GM12878 (cell line): ENCODE results near the gene TEKT2. TPM values are rescaled to one million over a fixed set of nuclear protein-coding genes. Genes with fewer than 3 reads are reported as not detected.

Experiments used
- ATAC-seq: fragments of 200-7000 bp; cut with Tn5 transposase; 3 replicates; pipeline ENCODE4 v1.9.1; 2020; ENCODE audit warnings: mild to moderate bottlenecking, moderate library complexity
- BruUV-seq: library from RNA; stranded (reverse); fragments of 400-500 nt; replicated peaks from 2 replicates; lab custom pipeline; 2021; lab: Mats Ljungman, UMichigan
- CTCF ChIA-PET: fragments of 300-600 bp; sonication (Branson Sonifier 250); formaldehyde crosslinking; extraction: SDS; loops from one replicate; lab custom pipeline; 2021; ENCODE audit warnings: inconsistent platforms; lab: Yijun Ruan, JAX
- POLR2A ChIA-PET: fragments of 350-600 bp; formaldehyde crosslinking; extraction: SDS; loops from one replicate; lab custom pipeline; 2021; ENCODE audit warnings: inconsistent platforms; lab: Charles Lee
- RAD21 ChIA-PET: fragments of 300-600 bp; sonication (Branson Sonifier 250); formaldehyde crosslinking; loops from one replicate; lab custom pipeline; 2023; ENCODE audit warnings: antibody characterized with exemption; ENCODE audit not compliant: unreplicated experiment; lab: Charles Lee
- SMC1A ChIA-PET: fragments of 300-600 bp; sonication (Branson Sonifier 250); formaldehyde crosslinking; loops from one replicate; lab custom pipeline; 2023; ENCODE audit not compliant: unreplicated experiment, uncharacterized antibody; lab: Charles Lee
- DNase-seq: peaks from one replicate; pipeline ENCODE4 v3.0.0-alpha.2; 2011; ENCODE audit warnings: low read depth, low spot score
- FAIRE-seq: peaks from 3 replicates; lab custom pipeline; 2011; peaks lifted over from hg19 to GRCh38; lab: Jason Lieb, UNC
- H2AFZ ChIP-seq: 2 replicates; pipeline ENCODE4 v1.6.0; 2011; ENCODE audit warnings: low read depth, low read length, control low read depth; ENCODE audit not compliant: control insufficient read depth
- H3K27ac ChIP-seq: 2 replicates; pipeline ENCODE4 v1.5.1; 2011; ENCODE audit warnings: control low read depth; ENCODE audit not compliant: control insufficient read depth, insufficient read depth
- H3K27me3 ChIP-seq, 2 experiments: replicated peaks in 1 of 2; 2 replicates each; pipeline versions ENCODE4 v1.6.0 to v1.6.1; 2011; ENCODE audit warnings: low read length in 1 of 2; ENCODE audit not compliant: control insufficient read depth in 2 of 2, insufficient read depth in 2 of 2
- H3K36me3 ChIP-seq, 2 experiments: 2 replicates each; pipeline ENCODE4 v1.5.1; 2011; ENCODE audit warnings: low read length in 1 of 2; ENCODE audit not compliant: control insufficient read depth in 2 of 2, insufficient read depth in 2 of 2
- H3K4me1 ChIP-seq: 2 replicates; pipeline ENCODE4 v1.6.1; 2011; ENCODE audit warnings: mild to moderate bottlenecking, low read length, moderate library complexity, mixed read lengths; ENCODE audit not compliant: control insufficient read depth, insufficient read depth
- H3K4me2 ChIP-seq: 2 replicates; pipeline ENCODE4 v1.6.0; 2011; ENCODE audit warnings: control low read depth; ENCODE audit not compliant: control insufficient read depth, insufficient read depth
- H3K4me3 ChIP-seq: fragments of 200-600 bp; sonication (generic); 2 replicates; pipeline ENCODE4 v1.5.1; 2016
- H3K79me2 ChIP-seq: 2 replicates; pipeline ENCODE4 v1.6.0; 2011; ENCODE audit warnings: low read length; ENCODE audit not compliant: control insufficient read depth, insufficient read depth
- H3K9ac ChIP-seq: 2 replicates; pipeline ENCODE4 v1.8.0; 2011; ENCODE audit warnings: low read length, control low read depth, mixed read lengths; ENCODE audit not compliant: control insufficient read depth, insufficient read depth
- H3K9me3 ChIP-seq: replicated peaks from 3 replicates; pipeline ENCODE4 v1.5.1; 2011; ENCODE audit warnings: mild to moderate bottlenecking, low read length; ENCODE audit not compliant: control insufficient read depth, insufficient read depth
- H4K20me1 ChIP-seq: 2 replicates; pipeline ENCODE4 v1.6.0; 2011; ENCODE audit not compliant: control insufficient read depth, insufficient read depth
- HCFC1 ChIP-seq: fragments of 150-350 bp; IDR thresholded peaks from 2 replicates; pipeline ENCODE4 v1.6.1; 2014; ENCODE audit warnings: low read length
- HDAC6 ChIP-seq: fragments of 200-600 bp; sonication (generic); IDR thresholded peaks from one replicate; pipeline ENCODE4 v1.8.0; 2017; ENCODE audit warnings: antibody characterized with exemption; ENCODE audit not compliant: unreplicated experiment
- JUND ChIP-seq: IDR thresholded peaks from 2 replicates; pipeline ENCODE4 v1.6.1; 2012; ENCODE audit warnings: low read depth, mild to moderate bottlenecking, low read length, improper control_type of control experiment, moderate library complexity
- YY1 ChIP-seq: IDR thresholded peaks from 2 replicates; pipeline ENCODE4 v1.6.1; 2011; ENCODE audit warnings: low read depth, mild to moderate bottlenecking, low read length
- WGBS: methylation state at CpG from one replicate; pipeline ENCODE4 v1.1.6; 2016; ENCODE audit warnings: low lambda C conversion rate; ENCODE audit not compliant: insufficient replicate concordance, insufficient coverage; ENCODE audit errors: missing lambda C conversion rate; 5-methylcytosine and 5-hydroxymethylcytosine counted together
- in situ Hi-C: fragments of 300-500 bp; cut with MboI; formaldehyde crosslinking; loops from 9 replicates; pipeline ENCODE4 v1.14.3; 2018; ENCODE audit warnings: mixed read lengths
- intact Hi-C: fragments of 100-400 bp; cut with micrococcal nuclease; formaldehyde crosslinking; loops from one replicate; pipeline ENCODE4 v1.14.2; 2022; ENCODE audit not compliant: unreplicated experiment
- polyA plus RNA-seq, 11 experiments: library from polyadenylated mRNA; depleted of rRNA in 4 of 11; unstranded in 6 of 11; stranded (reverse) in 5 of 11; fragments of >200 nt; fragmentation: Nextera tagmentation in 4 of 11; fragmentation: Illumina TruSeq in 1 of 11; extraction: Ambion mirVana in 4 of 11; extraction: Trizol in 1 of 11; gene quantifications; 1 replicate in 1 of 11; 2 replicates in 10 of 11; pipeline versions ENCODE4 v1.2.1 to v1.2.3, GENCODE V29; 2011 to 2016; ENCODE audit warnings: inconsistent platforms in 2 of 11, missing spikeins in 2 of 11, low read depth in 1 of 11
- total RNA-seq, 4 experiments: library from RNA; depleted of rRNA in 3 of 4; stranded (reverse); fragments of >200 nt in 3 of 4; fragmentation: Illumina TruSeq in 1 of 4; extraction: Trizol in 1 of 4; gene quantifications; 2 replicates each; pipeline versions ENCODE4 v1.2.1 to v1.2.3, GENCODE V29; 2013 to 2021
- TF ChIP-seq, protein P1 (sequence below): fragments of 450-650 bp; IDR thresholded peaks from 2 replicates; pipeline ENCODE4 v1.6.1; 2014; ENCODE audit warnings: mild to moderate bottlenecking

The TEKT2 gene
- total and polyA plus RNA-seq, 10 of the 15 experiments (the other 5 are each of a cell fraction or from before 2014, with no cell fraction given): 0.07 to 0.13 TPM; not detected in 8

DNA sequence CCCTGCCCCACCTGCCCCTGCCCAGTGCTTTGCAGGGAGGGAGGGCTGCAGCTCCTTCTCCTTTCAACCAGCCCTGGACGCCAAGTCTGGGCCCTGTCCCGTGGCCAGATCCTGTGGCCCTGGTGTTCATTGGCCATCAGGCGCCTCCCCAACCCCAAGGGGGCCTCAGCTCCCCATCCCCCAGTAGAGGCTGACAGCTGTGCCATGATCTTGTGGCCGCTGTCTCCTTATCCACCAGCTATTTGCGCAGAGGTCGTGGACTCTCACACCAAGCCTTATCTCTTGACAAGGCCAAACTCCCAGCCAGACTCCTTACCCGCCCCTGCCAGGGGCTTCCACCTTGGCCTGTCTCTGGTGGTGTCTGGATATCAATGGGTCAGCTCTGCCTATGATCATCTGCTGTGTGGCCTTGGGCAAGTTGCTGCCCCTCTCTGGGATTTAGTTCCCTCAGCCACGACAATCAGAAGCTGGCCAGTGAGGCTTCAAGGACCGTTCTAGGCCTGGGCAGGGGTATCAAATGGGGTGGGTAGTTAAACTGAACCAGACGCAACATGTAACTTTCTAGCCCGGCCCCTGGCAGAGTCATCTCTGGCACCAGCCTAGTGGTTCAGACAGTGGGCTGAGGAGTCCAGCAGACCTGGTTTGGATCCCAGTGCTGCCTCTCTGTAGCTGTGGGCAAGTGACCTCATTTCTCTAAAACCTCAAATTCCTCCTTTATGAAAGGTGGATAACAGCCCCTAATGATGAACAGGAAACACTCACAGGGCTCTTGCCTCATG is 44.4 kb downstream of the TEKT2 start:
- no peak for ATAC-seq
- Histone ChIP-seq H2AFZ (no peak overlapping the region), H3K9me3 (no peaks in the 10 kb centered on the region), H3K27me3 (peaks cover 4 to 11% of the 10 kb centered on the region in 2 experiments; a peak in 3 of 4 replicates), H3K27ac (no peak overlapping the region), H3K79me2 (no peaks in the 10 kb centered on the region), H3K36me3 (no peaks in the 10 kb centered on the region), H3K4me3 (no peak overlapping the region), H3K9ac (no peak overlapping the region), H4K20me1 (no peaks in the 10 kb centered on the region; the same call in 1 of the 2 replicates), H3K4me1 (peaks cover 5% of the 10 kb centered on the region), H3K4me2 (no peak overlapping the region)
- no peak for DNase-seq
- in situ Hi-C loops: no loop called here
- BruUV-seq: no TSS peak
- FAIRE-seq: no peak
- CTCF ChIA-PET: interaction anchor here (1.5 to 1.6 kb wide), 2 partner anchors 10 to 59 kb away, joined by 3 to 4 read pairs; no protein-coding TSS in a partner anchor
- SMC1A ChIA-PET: no interaction called here
- intact Hi-C loops: no loop called here
- RAD21 ChIA-PET: interaction anchor here (0.6 kb wide), 2 partner anchors 70 to 245 kb away, joined by 3 to 7 read pairs; partner anchors contain the start of gene AGO1
- POLR2A ChIA-PET: interaction anchor here (1.2 kb wide), 1 partner anchor 21 kb away, joined by 5 read pairs; the partner anchor contains the start of gene TRAPPC3
- WGBS: 50% methylated on average over 11 of the region's 11 CpGs
- no peak for TF ChIP-seq HDAC6
- TF ChIP-seq HCFC1: no peak
- TF ChIP-seq YY1: no peak
- no peak for TF ChIP-seq JUND
- TF ChIP-seq, protein P1, sequence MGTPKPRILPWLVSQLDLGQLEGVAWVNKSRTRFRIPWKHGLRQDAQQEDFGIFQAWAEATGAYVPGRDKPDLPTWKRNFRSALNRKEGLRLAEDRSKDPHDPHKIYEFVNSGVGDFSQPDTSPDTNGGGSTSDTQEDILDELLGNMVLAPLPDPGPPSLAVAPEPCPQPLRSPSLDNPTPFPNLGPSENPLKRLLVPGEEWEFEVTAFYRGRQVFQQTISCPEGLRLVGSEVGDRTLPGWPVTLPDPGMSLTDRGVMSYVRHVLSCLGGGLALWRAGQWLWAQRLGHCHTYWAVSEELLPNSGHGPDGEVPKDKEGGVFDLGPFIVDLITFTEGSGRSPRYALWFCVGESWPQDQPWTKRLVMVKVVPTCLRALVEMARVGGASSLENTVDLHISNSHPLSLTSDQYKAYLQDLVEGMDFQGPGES: no peak
